Measurements from ENCODE around the gene ZNG1A.
"Not testable (repeated sequence)": the region's sequence is repeated elsewhere in the genome, so short reads cannot be mapped to it uniquely, and the experiment has no call there.

ZNG1A gene

DNA sequence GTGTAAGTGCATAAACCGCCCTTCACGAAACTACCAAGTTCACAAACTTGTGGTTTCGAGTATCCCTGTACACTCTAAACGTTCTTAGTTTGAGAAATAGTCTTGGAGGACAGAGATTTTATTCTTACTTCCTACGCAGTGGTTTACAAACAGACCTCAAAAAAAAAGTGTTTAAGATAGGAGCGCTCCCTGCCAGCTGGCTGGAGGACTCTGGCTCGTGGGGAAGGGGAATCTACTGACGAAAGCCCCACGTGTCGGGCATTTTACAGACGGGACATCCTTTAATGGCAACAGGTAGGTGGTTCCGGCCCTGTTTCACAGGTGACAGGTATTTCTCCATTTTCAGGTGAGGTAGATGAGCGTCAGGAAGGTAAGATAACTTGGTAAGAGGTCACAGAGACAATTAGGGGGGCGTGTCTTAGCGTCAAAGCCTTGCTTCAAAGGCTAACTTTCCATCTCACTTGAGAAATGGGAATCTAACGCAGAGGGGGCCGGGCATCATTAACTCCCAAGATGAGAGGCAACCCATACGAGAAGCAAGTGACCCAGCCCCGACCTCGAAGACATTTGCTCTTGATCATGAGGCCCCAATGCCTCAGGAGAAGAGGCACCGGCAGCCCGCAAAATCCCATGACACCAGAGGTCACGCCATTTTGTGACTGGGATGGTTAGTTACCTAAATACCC lies 573 bp downstream of the ZNG1A start:
- not testable (repeated sequence) for FAIRE-seq; DNase-seq (ENCODE audit: low spot score)

DNA sequence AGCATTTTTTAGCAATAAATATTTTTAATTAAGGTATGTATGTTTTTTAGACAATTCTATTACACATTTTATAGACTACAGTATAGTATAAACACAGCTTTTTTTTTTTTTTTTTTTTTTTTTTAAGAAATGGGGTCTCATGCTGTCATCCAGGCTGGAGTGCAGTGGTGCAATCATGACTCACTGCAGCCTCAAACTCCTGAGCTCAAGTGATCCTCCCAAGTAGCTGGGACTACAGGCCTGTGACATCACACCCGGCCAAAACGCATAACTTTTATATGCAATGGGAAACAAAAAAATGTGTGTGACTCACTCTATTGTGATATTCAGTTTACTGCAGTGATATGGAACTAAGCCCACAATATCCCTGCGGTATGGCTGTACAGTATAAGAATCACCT lies 9.1 kb downstream of the ZNG1A start:
- not testable (repeated sequence) for DNase-seq (ENCODE audit: low spot score); FAIRE-seq

DNA sequence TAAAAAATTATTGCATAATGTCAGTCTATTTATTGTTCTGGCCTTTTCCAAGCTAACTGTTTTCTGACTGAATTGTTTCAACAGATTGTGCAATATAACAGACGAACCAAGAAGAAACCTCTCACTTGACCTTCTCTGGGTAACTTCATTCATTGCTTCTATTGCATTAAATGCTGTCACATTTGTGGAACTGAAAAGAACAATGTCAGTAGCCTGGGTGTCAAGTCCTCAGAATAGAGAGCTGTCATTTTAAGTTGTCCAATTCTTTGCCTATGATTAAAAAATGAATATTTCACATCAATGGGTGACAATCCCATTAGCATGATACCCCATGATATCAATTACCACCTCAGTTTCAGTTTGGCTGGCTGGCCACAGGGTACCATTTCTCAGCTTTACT lies 19.0 kb downstream of the ZNG1A start:
- not testable (repeated sequence) for FAIRE-seq; DNase-seq (ENCODE audit: low spot score)

DNA sequence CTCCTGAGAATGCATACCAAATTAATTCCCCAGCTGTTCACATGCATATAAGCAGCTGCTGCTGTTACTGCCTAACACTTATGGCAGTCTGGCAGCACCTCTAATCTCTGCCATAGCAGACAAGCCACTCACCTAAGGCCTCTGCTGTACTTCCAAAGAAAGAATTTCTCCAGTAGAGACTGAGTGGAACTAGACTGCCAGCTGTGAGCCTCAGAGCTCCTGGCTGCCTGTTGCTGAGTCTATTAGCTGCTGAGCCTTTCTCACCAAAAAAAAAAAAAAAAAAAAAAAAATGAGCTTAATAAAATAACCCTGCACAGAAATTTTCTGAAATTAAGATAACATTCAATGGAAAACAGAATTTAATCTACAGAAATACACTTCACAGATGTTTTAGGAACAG lies 27.7 kb downstream of the ZNG1A start:
- FAIRE-seq; DNase-seq (ENCODE audit: low spot score): not testable (repeated sequence)

GRCh38 chr9:139880-140279 lies 39.0 kb downstream of the ZNG1A start:
- not testable (repeated sequence) for FAIRE-seq

DNA sequence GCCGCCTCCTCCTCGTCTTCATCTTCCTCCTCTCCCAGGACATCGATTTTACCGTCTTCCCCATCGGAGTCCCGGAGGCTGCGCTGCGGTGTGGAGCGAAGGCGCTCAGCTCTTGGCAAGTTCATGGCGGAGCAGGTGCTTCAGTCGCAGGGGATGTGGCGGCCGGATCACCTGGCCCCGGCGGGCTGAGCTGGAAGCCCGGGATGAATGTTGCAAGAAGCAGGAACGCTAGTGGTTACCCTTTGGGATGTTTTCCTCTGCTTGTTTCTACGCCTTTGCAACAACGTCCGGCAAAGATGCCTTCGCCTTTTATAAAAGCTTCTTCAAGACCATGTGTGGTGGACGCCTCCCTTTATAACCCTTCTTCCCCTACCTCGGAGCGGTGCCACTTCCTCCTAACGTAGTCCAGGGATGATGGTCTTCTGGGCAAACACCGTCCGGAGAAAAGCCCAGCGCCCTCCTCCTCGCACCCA lies 60.8 kb downstream of the ZNG1A start, which contains the start of gene FOXD4:
Gene FOXD4, minus strand, starts transcription at position 423 of the 473 bp plus-strand sequence. Its CDS starts 298 bp downstream, at position 125.
- FAIRE-seq; DNase-seq (ENCODE audit: low spot score): not testable (repeated sequence)

More at GRCh38 chr9:139880-140279, 39.0 kb downstream of the ZNG1A start:
- DNase-seq (ENCODE audit: low spot score) = not testable (repeated sequence)

DNA sequence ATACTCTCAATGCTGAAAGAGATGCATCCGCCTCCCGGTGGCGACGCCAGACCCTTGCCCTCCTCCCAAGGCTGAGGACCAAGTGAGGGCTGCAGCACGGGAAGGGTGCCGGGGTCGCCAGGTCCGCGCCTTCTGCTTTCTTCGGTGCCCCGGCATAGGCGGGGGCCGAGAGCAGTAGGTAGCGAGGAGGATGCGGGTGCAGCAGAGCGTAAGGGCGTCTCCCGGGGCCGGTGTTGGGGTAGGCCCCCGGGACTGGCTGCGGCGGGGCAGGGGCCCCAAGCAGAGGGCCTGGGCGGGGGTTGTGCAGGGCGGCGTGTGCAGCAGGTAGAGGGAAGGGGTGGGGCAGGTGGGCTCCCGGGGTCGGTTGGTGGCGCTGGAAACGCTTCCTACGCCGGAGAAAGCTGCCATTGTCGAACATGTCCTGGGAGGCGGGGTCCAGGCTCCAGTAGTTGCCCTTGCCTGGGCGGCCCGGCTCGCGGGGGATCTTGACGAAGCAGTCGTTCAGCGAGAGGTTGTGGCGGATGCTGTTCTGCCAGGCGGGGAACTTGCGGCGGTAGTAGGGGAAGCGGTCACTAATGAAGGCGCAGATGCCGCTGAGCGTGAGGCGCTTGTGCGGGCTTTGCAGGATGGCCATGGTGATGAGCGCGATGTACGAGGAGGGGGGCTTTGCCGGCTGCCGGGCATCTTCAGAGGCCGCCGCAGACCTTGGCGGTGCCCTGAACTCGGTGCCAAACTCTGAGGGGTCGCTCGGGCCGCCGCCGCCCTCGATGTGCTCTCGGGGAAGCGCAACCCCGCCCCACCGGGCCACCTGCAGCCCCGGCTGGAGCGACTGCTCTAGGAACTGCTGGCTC lies 61.5 kb downstream of the ZNG1A start:
- DNase-seq (ENCODE audit: low spot score); FAIRE-seq: not testable (repeated sequence)

- FAIRE-seq; DNase-seq (ENCODE audit: low spot score): not testable (repeated sequence)
Measured at GRCh38 chr9:116239-117077, 62.4 kb downstream of the ZNG1A start.

GRCh38 chr9:115118-115451 lies 63.8 kb downstream of the ZNG1A start:
- not testable (repeated sequence) for FAIRE-seq; DNase-seq (ENCODE audit: low spot score)

- DNase-seq (ENCODE audit: low spot score); FAIRE-seq: not testable (repeated sequence)
Measured at GRCh38 chr9:114267-115117, 64.4 kb downstream of the ZNG1A start.

- not testable (repeated sequence) for DNase-seq (ENCODE audit: low spot score); FAIRE-seq
Measured at GRCh38 chr9:113468-114266, 65.2 kb downstream of the ZNG1A start.

DNA sequence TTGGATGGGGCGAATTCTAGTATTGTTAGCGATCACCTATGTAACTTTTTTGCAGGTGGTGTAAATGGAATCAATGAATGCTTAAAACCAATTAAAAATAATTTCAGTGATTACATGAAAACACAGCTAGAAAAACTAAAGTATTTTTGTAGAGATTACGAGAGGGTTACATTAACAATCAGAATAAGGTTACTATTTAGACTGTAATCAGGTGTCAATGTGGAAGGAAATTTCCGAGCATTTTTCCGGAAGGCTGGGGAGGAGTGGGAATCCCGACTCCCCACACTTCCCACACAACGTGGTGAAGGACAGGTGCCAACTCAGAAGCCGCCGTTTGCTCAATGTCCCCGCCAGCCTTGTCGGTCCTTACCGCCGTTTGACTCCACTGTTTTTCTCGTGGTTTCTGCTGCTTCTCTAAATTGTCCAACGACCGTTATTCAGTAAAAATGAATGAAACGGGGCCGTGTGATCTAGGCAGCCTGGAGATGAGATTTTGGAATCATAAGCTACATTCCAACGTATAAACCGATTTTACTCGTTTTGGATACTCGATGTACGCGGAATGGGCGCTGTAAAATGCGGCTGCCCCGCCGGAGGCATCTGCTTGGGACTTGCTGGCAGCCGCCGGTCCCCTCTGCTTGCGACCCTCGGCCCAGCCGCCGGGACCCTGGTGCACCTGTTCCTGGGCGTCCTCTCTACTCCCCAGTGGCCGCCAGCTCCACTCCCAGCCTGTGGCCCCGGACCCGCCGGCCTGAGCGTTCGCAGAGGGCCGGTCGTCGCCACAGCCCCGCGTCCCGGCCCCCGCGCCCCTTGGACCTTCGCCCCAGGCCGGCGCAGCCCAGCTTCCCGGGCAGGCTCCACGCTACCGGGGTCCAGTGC lies 66.0 kb downstream of the ZNG1A start:
- not testable (repeated sequence) for FAIRE-seq; DNase-seq (ENCODE audit: low spot score)

DNA sequence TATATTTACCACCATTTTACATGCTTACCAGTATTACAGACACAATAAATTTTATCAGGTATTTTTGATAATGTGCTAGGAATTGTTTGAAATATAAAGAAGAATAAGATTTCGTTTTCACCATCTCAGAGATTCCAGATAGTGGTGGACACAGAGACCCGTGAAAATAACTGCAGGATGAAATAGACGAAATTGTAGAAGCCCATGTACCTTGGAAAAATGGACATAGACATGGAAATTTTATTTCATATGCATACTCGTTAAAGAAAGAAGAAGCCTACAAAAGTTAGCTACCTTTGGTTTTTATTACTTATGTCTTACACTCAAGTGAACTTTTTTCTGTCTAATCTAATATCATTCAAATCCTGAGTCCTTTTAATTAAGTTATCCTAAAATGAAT lies 68.2 kb downstream of the ZNG1A start:
- DNase-seq (ENCODE audit: low spot score); FAIRE-seq: not testable (repeated sequence)

DNA sequence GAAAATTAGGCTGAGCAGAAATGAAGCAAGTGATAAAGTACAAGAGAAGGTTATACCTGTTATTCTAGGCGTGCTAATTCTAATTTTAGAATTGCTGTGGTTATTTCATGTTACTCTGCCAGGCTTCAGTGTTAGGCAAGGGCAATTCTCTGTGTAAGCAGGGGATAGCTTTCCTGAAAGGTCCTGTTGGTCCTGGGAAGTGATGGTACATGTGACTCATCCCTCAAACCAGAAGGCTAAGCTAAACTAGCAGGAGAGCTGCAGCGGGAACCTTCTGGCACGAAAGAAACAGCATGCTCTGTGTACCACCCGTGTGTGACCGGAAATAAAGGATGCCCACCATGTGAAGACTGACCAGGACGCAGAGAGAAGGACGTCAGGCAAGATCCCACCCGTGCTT lies 69.3 kb downstream of the ZNG1A start:
- DNase-seq (ENCODE audit: low spot score); FAIRE-seq: not testable (repeated sequence)

DNA sequence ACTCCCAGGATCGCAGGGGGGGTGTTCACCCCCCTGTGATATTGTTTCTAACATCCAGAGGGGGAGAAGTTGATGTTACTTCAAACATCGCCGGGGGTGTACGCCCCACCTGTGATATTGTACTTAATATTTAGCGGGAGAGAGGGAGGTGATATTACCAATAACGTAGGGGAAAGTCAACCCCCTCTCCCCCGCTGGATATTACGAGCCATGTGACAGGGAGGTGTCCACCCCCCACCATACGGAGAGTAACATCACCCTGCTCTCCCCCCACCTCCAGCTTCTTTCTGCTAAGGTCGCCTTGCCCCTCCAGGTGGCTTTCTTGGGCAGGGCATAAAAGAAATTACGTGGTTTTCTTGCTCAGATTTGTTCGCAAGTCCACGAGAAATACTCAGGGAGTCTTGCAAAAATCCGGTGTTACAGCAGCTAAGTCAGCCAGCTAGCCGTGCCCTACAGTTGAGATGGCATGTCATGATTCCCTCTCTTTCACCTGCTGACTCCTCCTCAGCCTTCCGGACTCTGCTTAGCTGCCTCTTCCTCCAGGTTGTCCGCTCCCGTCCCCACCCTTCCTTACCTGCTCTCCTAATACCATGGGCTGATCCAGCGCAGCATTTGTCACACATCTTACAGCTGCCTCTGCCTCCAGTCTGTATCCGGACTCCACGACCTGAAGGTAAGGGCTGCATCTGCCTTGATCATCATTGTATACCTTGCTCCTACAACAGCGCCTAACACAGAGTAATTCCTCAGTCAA lies 69.9 kb downstream of the ZNG1A start:
- FAIRE-seq; DNase-seq (ENCODE audit: low spot score): not testable (repeated sequence)

GRCh38 chr9:105991-106390 lies 72.9 kb downstream of the ZNG1A start:
- not testable (repeated sequence) for DNase-seq (ENCODE audit: low spot score); FAIRE-seq

DNA sequence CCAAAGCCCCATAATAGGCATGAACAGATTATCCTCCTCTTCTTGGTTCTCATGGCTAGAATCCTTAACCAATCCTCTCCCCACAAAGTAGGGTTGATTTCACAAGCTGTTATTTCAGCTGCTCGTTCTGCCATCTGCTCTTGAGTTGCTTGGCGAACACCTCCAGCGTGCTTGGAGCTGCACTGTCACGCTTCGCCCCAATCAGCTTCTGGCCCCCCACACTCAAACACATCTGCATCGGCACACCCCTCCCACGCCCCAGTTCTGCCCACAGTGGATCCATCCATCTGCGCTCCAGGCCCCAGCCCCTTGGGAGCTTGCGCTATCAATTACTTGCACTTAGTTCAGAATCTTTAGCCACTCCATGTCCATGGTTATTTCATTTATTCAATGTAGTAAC lies 78.4 kb downstream of the ZNG1A start:
- DNase-seq (ENCODE audit: low spot score); FAIRE-seq: not testable (repeated sequence)

Data from urothelium cell line (cell line).